Activated naive CD4-positive, alpha-beta T cell treated with anti-CD3 and anti-CD28 coated beads, Interleukin-2, amount 50 U/mL, for 72 hours (primary cell): ENCODE results near the gene LRBA. TPM values are rescaled to one million over a fixed set of nuclear protein-coding genes. Genes with fewer than 3 reads are reported as not detected.

ENCODE experiments used
- ATAC-seq, 2 donors: fragments of 150-1000 bp; cut with Tn5 transposase; 2 replicates each; pipeline ENCODE4 v1.10.0; 2021; ENCODE audit warnings: mild to moderate bottlenecking in 2 of 2, moderate library complexity in 2 of 2
- DNase-seq, 2 donors: peaks; one replicate each; pipeline ENCODE4 v3.0.0; 2021 to 2022; ENCODE audit warnings: low spot score in 2 of 2
- H3K27ac Mint-ChIP-seq, 2 donors: one replicate each; pipeline ENCODE4 v1.8.0; 2022; ENCODE audit warnings: mild to moderate bottlenecking in 2 of 2, mixed read lengths in 2 of 2
- H3K36me3 Mint-ChIP-seq, 2 donors: one replicate each; pipeline ENCODE4 v1.8.0; 2022; ENCODE audit warnings: mixed read lengths in 2 of 2
- H3K9me3 Mint-ChIP-seq, 2 donors: one replicate each; pipeline ENCODE4 v1.8.0; 2022; ENCODE audit warnings: mixed read lengths in 2 of 2
- total RNA-seq, 2 donors: library from RNA; stranded (reverse); gene quantifications; one replicate each; pipeline ENCODE4 v1.2.3, GENCODE V29; 2022

LRBA gene
- total RNA-seq, 2 donors from 2014 or later, result 72.0 to 77.9 TPM

GRCh38 chr4:150323406-150324325 lies 691.4 kb downstream of the LRBA start:
- Mint-ChIP-seq H3K9me3 (no peaks in the 10 kb centered on the region), H3K27ac (no peak overlapping the region), H3K36me3 (peaks cover 0 to 9% of the 10 kb centered on the region in 2 donors)
- ATAC-seq (no peak), DNase-seq (no peak)

DNA sequence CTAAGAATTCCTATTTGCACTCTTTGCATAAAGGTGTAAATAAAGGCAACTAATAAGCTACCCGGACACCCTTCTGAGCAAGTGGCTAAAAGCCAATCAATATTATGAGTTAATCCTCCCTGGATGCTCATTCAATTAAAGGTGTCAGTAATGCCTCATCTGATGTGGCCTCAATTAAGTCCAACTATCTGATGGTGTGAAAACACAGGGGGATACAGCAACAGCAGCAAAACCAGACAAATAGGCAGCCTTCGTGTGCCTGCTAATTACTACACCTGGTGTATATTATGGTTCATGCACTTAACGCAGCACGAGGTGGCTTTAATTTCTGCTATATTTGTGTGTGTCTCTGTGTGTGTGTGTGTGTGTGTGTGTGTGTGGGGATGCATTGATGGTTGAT lies 692.4 kb downstream of the LRBA start:
- peaks cover 0 to 9% of the 10 kb centered on the region in 2 donors for H3K36me3 Mint-ChIP-seq
- H3K9me3 Mint-ChIP-seq, result no peaks in the 10 kb centered on the region
- ATAC-seq (no peak), DNase-seq (no peak)
- H3K27ac Mint-ChIP-seq, result peak overlapping the region in 1 of 2 donors; percentile 39

DNA sequence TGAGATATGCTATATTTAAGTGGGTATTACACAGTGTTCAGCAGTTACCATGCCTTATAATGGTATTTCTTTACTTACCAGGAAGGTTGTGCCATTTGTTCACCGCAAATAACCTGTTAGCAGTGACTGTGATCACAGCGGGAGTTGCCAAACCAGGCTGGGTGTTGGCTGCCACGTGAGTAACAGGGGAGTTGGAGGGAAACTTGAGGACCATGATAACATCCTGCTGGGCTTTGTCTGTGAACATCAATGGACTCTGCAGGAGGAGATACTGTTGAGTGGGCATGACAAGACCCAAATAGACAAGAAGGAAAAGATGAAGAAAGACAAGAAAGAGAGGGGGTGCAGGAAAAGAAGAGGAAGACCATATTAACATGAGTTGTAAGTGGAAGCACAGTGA lies 694.0 kb downstream of the LRBA start:
- no peaks in the 10 kb centered on the region for H3K9me3 Mint-ChIP-seq
- ATAC-seq, result no peak
- no peak overlapping the region for H3K27ac Mint-ChIP-seq
- peaks cover 0 to 9% of the 10 kb centered on the region in 2 donors for H3K36me3 Mint-ChIP-seq
- DNase-seq, result no peak

- Mint-ChIP-seq H3K9me3 (no peaks in the 10 kb centered on the region), H3K27ac (no peak overlapping the region), H3K36me3 (peaks cover 5 to 13% of the 10 kb centered on the region in 2 donors)
- DNase-seq (no peak), ATAC-seq (no peak)
These were observed 696.1 kb downstream of the LRBA start for GRCh38 chr4:150318971-150319370.

- DNase-seq (no peak), ATAC-seq (no peak)
- no peaks in the 10 kb centered on the region for H3K9me3 Mint-ChIP-seq
- peaks cover 5 to 12% of the 10 kb centered on the region in 2 donors for H3K36me3 Mint-ChIP-seq
- no peak overlapping the region for H3K27ac Mint-ChIP-seq
These were observed 696.6 kb downstream of the LRBA start for GRCh38 chr4:150318527-150318926.

DNA sequence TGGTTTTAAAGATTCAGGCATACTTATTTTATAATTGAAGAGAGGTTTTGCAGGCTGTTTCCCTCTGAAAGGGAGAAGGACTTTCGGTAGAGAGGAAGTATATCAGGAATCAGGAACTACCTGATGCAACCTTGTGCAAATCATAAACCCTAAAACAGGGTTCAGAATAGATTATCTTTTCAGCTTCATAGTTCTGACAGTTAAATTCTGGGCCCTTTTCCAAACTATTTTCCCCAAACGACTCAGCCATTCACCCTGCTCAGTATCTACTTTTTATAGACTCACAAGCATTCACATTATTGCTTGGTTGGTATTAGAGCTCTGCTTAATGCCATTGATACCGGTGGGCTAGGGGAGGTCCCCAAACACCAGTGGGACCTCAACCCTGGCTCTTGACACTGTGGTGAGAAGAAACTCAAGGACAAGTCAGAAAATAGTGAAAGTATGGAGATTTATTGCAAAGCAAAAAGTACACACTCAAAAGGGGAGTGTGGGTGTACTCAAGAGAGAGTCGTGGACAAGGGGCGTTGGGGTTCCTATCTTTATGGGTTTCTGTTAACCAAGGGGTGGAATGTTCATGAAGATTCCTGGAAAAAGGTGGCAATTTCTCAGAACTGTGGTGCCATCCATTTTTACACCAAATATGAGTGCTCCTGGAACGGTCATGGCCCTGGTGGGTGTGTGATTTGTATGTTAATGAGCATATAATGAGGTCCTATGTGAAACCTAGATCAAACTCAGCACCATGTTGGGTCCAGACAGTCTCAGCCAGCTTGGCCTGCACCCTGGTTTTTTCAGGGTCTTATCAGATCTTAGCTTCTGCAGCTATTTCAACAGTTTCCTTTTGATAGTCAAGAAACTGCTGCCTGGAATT lies 698.5 kb downstream of the LRBA start:
- no peak for ATAC-seq
- DNase-seq, result no peak
- Mint-ChIP-seq H3K36me3 (peaks cover 5 to 12% of the 10 kb centered on the region in 2 donors), H3K9me3 (no peaks in the 10 kb centered on the region), H3K27ac (peak overlapping the region in 1 of 2 donors; percentile 57)

DNA sequence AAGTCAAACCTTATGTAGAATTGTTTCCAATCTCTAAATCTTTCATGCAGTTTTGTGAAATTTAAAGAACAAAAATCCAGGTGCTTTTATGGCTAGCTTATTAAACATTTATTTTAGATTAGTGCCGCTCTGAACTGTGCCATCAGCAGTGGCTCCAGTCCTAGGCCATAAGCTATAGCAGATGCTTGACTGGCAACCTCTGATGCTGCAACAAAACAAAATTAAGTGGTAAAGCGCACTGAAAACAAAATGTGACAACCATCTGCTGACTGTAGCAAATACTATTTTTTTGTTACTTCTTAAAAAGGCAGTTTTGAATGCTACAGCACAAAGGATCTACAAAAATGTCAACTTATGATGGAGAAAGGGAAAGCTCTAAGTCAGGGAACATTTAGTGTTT lies 699.4 kb downstream of the LRBA start:
- H3K36me3 Mint-ChIP-seq, result peaks cover 5 to 7% of the 10 kb centered on the region in 2 donors
- no peak overlapping the region for H3K27ac Mint-ChIP-seq
- no peak for DNase-seq
- no peak for ATAC-seq
- H3K9me3 Mint-ChIP-seq, result no peaks in the 10 kb centered on the region

DNA sequence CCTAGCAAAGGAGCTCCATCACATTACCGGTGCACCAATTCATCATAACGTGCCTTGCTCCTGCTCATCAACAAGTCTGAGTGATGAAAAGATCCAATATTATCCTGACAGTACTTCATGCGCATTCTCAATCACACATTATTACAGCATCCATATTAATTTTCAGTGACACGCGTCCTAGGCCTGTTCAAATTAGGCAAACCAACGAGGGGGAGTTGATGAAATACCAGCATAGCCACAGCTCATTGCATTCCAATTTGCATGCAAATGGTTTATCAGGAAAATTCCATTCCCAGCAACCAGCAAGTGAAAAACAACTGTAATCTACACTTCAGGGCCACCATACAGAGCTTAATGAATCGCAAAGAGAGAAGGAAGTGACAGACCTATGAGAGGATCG lies 699.9 kb downstream of the LRBA start:
- Mint-ChIP-seq H3K9me3 (no peaks in the 10 kb centered on the region), H3K27ac (no peak overlapping the region), H3K36me3 (peaks cover 5 to 7% of the 10 kb centered on the region in 2 donors)
- no peak for DNase-seq
- no peak for ATAC-seq

DNA sequence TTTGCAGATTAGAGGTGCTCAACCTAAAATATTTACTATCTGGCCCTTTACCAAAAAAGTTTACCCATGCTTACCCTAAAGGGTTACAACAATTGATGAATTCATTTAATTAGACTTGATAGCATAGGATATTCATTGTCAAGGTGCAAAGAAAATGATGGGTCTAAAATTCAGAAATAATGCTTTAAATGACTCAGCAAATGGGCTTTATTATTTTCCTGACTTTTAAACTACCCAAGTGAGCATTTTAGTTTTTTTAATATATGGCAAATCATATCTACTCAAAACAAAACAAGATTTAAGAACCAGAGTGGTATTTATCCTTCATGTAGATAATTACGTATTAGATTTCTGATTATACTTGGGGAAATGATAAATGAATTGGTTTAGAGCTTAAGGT lies 701.1 kb downstream of the LRBA start:
- H3K27ac Mint-ChIP-seq, result no peak overlapping the region
- DNase-seq (no peak), ATAC-seq (no peak)
- H3K9me3 Mint-ChIP-seq, result no peaks in the 10 kb centered on the region
- peaks cover 5 to 7% of the 10 kb centered on the region in 2 donors for H3K36me3 Mint-ChIP-seq

DNA sequence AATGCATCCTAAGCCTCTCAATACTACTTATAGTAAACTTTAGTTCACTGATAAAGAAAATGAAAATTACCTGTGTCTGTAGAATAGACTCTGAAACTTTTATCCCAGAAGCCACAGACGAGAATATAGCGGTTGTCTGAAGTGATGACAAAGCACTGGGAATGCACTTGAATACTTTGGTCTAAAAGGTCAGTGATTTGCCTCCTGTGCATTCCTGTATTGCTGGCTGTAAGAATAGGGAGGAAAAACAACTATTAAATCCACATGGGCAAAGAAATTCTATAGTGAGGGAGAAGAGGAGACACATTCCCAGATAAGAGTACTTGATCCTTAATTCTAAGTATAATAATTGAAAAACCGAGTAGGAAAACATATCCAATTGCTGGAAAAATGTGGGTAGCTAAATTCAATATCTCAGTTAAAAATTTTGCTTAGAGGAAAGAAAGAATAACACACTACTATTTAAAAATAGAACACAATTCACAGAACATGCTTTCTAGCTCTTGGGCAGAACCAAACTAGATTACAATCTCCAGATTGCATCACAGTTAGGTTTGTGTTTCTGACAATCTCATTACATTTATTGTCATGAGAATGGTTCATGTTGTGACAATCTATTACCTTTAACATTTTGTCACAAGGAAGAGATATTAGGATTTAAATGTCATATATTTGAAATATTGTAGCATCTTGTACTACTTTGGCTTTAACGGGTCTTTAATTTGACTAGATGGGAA lies 704.8 kb downstream of the LRBA start:
- Mint-ChIP-seq H3K9me3 (no peaks in the 10 kb centered on the region), H3K27ac (no peak overlapping the region), H3K36me3 (peaks cover 5 to 6% of the 10 kb centered on the region in 2 donors)
- DNase-seq (no peak), ATAC-seq (no peak)

DNA sequence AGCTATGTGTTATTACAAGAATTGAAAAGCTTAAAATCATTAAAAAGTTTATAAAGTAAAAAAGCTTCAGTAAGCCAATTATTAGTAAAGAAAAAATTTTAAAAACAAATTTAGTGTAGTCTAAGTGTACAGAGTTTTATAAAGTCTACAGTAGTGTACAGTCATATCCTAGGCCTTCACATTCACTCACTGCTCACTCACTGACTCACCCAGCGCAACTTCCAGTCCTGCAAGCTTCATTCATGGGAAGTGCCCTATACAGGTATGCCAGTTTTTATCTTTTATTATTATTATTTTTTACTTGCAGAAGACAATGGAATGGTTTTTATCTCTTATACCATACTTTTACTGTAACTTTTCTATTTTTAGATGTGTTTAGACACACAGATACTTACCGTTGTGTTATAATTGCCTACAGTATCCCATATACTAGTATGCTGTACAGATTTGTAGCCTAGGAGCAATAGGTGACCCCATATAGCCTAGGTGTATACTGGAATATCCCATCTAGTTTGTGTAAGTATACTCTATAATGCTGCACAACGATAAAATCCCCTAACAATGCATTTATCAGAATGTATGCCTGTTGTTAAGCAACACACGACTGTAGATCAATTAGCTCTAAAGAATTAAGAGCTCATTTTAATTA lies 706.1 kb downstream of the LRBA start:
- Mint-ChIP-seq H3K9me3 (no peaks in the 10 kb centered on the region), H3K27ac (no peak overlapping the region), H3K36me3 (no peaks in the 10 kb centered on the region)
- ATAC-seq (no peak), DNase-seq (no peak)

DNA sequence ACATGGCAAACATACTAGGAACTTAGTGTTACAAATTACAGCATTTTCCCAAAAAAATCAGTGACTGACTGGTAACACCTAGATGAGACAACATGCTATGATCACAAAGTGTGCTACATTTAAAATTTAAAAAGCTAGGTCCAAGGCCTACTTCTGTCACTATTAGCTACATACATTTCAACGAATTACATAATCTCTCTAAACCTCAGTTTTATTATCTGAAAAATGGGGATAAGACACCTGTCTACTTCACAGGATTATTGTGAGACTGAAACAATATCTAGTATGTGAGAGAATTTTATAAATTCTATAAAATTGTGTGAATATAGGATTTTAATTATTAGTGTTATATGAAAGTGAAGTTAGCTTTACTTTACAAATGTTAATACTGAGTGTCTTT lies 708.4 kb downstream of the LRBA start:
- no peak overlapping the region for H3K27ac Mint-ChIP-seq
- peaks cover 0 to 9% of the 10 kb centered on the region in 2 donors for H3K36me3 Mint-ChIP-seq

DNA sequence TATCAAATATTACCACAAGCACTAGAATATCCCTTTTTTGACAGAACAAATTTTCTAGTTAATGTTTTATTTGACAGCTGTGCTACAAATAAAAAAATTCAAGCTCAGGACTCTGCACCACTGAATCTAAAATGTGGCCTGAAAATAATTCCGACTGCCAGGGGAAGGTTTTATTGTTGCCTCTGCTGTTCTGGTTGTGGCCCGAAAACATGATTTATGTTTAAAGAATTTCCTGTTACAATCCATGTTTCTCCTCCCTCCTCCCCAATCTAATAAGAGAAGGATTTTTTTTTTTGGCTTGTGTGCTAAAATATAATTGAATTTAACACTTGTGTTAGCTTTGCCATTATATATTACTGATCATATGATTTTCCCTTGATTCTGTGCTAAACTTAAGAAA lies 709.1 kb downstream of the LRBA start:
- no peaks in the 10 kb centered on the region for H3K9me3 Mint-ChIP-seq
- H3K27ac Mint-ChIP-seq, result no peak overlapping the region
- H3K36me3 Mint-ChIP-seq, result peaks cover 0 to 9% of the 10 kb centered on the region in 2 donors
- DNase-seq (no peak), ATAC-seq (no peak)

More for the DNA sequence above, 708.4 kb downstream of the LRBA start:
- DNase-seq (no peak), ATAC-seq (no peak)
- H3K9me3 Mint-ChIP-seq, result no peaks in the 10 kb centered on the region

DNA sequence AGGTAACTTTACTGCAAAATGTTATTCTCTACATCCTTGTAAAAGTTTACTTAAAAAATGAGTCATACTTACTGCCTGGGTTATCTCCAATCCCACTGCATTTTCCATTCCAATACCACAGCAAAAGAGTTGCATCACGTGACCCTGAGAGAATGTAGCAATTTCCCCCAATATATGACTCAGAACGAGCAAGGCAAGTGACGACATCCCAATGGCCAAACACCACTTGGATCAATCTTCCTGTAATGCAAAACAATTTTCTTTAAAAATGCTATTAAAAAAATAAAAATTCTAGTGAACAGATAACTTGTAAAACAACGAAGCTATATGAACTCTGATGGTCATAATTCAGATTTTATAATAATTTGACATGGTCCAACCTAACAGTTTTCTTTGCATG lies 712.5 kb downstream of the LRBA start:
- Mint-ChIP-seq H3K27ac (peak overlapping the region in 1 of 2 donors; percentile 85), H3K36me3 (peaks cover 0 to 9% of the 10 kb centered on the region in 2 donors)
- peak in 1 of 2 donors; percentile 35 for DNase-seq

DNA sequence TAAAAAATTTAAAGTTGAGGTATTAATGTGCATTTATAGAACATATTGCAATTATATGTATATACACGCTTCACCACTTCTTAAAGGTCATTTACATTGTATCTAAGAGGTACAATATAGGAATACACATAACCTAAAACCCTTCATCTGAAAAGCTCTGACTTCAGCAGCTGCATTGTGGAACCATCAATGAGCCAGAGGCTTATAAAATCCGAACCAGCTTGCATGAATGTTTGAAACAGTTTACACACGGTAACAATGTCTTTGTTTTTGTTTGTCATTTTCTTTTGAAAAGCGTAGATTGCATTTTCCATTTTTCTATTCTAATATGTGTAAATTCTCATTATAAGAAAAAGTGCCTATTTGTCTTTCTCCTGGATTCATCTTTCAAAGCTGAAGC lies 715.3 kb downstream of the LRBA start:
- DNase-seq, result no peak
- Mint-ChIP-seq H3K9me3 (no peaks in the 10 kb centered on the region), H3K27ac (no peak overlapping the region), H3K36me3 (peaks cover 0 to 9% of the 10 kb centered on the region in 2 donors)
- no peak for ATAC-seq

More for the DNA sequence above, 712.5 kb downstream of the LRBA start:
- peak; percentile 87 to 93 for ATAC-seq
- no peaks in the 10 kb centered on the region for H3K9me3 Mint-ChIP-seq

GRCh38 chr4:150297861-150298474 lies 717.1 kb downstream of the LRBA start:
- no peaks in the 10 kb centered on the region for H3K9me3 Mint-ChIP-seq
- no peak for ATAC-seq
- H3K27ac Mint-ChIP-seq, result no peak overlapping the region
- peak in 1 of 2 donors; percentile 20 for DNase-seq
- peaks cover 0 to 6% of the 10 kb centered on the region in 2 donors for H3K36me3 Mint-ChIP-seq
